Fibroblast of villous mesenchyme (primary cell): Measurements from ENCODE around the gene RRAGC. TPM values are rescaled to one million over a fixed set of nuclear protein-coding genes. Genes with fewer than 3 reads are reported as not detected.

Experiments used
- DNase-seq: peaks from one replicate; pipeline ENCODE4 v3.0.0-alpha.2; 2010; ENCODE audit warnings: low read depth
- H3K4me3 ChIP-seq: 2 replicates; pipeline ENCODE4 v1.5.1; 2011; ENCODE audit warnings: low read depth, mild to moderate bottlenecking, low read length
- total RNA-seq: library from RNA; depleted of rRNA; stranded (reverse); fragments of >200 nt; gene quantifications from 2 replicates; pipeline ENCODE4 v1.2.3, GENCODE V29; 2012
- TF ChIP-seq, protein P1 (sequence below): IDR thresholded peaks from 2 replicates; pipeline ENCODE4 v1.5.1; 2012; ENCODE audit warnings: low read depth, mild to moderate bottlenecking, low read length; ENCODE audit not compliant: insufficient read depth

The RRAGC gene
- total RNA-seq, 1 donor, result 21.2 TPM

DNA sequence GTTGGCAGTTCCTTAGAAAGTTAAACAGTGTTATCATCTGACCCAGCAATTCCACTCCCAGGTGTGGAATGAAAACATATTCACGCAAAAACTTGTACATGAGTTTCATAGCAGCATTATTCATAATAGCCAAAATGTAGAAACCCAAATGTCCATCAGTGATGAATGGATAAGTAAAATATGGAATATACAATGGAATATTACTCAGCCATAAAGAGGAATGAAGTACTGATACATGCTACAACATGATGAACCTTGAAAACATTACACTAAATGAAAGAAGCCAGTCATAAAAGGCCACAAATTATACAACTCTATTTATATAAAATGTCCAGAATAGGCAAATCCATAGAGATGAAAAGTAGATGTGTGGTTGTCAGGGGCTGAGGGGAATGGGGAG lies 53.5 kb downstream of the RRAGC start:
- no peak for DNase-seq
- TF ChIP-seq, protein P1, sequence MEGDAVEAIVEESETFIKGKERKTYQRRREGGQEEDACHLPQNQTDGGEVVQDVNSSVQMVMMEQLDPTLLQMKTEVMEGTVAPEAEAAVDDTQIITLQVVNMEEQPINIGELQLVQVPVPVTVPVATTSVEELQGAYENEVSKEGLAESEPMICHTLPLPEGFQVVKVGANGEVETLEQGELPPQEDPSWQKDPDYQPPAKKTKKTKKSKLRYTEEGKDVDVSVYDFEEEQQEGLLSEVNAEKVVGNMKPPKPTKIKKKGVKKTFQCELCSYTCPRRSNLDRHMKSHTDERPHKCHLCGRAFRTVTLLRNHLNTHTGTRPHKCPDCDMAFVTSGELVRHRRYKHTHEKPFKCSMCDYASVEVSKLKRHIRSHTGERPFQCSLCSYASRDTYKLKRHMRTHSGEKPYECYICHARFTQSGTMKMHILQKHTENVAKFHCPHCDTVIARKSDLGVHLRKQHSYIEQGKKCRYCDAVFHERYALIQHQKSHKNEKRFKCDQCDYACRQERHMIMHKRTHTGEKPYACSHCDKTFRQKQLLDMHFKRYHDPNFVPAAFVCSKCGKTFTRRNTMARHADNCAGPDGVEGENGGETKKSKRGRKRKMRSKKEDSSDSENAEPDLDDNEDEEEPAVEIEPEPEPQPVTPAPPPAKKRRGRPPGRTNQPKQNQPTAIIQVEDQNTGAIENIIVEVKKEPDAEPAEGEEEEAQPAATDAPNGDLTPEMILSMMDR, result no peak
- no peak overlapping the region for H3K4me3 ChIP-seq

DNA sequence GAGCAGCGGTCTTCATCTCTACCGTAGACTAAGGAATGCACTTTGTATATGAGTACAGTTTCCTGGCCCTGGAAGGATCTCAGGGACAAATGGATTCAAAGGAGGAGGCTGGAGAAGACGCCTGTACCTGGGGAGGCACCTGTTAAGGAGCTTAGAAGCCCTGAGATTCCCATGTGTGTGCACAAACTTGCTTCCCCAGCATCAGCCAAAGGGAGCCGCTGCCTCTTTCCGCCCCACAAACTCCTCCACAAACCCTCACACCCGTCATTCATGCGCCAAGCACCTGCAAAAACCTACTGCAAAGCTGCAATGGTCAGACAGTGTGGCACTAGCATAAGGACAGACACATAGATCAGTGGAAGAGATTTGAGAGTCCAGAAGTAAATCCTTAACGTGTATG lies 54.5 kb downstream of the RRAGC start:
- no peak overlapping the region for H3K4me3 ChIP-seq
- TF ChIP-seq, protein P1, result no peak
- DNase-seq, result no peak

DNA sequence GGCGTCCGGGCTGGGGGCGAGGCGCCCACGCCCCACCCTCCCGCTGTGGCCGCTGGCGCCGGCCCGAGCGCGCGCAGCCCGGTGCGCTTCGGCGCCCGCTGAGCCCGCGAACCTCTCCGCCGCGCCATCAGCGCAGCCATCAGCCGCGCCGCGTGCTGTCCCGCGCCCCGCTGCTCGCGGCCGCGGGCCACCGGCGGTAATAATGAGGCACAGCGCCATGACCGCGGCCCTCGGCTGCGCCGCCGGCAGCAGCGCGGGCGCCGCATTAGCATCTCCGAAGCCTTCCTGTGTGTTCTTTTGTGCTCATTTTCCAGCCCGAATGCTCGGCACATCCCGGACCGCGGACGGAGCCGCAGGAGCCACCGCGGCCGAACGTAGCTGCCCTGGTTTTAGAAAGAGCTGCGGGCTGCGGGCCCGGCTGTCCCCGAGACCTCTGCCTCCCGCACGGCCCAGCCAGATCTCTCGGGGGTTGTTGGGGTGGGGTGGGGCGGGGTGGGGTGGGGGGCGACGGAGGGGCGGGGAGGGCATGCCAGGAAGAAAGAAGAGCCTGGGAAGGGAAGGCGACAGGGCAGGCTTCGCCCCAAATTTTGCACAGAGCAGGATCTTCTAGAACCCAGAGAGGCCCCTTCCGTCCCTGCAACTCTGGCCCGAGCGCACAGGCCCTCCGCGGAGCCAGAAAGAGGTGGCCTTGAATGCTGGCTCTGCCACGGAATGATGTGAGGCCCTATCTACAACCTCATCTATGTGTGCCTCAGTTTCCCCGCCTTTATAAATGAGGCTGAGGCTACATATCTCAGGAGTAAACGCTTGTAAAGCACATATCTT lies 55.3 kb downstream of the RRAGC start:
- DNase-seq, result no peak
- TF ChIP-seq, protein P1, result no peak
- peak overlapping the region; percentile 51 for H3K4me3 ChIP-seq

DNA sequence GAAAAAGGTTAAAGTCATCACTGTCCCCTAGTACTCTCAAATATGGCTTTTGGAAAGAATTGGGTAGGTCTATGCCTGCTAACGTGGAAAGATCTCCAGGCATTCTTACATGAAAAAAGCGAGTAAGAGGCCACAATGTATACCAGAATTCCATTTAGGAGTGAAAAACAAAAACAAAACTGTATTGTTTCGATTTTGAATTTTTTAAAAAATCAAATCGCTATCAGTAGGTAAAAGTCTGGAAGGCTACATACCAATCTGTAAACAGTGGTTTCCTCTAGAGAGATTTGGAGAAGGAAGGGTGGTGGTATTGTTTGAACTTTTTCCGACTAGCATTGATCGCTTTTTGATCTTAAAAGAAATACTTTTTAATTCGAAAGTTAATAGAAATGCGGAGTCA lies 55.9 kb downstream of the RRAGC start:
- TF ChIP-seq, protein P1, result no peak
- DNase-seq, result no peak
- peak overlapping the region; percentile 51 for H3K4me3 ChIP-seq

DNA sequence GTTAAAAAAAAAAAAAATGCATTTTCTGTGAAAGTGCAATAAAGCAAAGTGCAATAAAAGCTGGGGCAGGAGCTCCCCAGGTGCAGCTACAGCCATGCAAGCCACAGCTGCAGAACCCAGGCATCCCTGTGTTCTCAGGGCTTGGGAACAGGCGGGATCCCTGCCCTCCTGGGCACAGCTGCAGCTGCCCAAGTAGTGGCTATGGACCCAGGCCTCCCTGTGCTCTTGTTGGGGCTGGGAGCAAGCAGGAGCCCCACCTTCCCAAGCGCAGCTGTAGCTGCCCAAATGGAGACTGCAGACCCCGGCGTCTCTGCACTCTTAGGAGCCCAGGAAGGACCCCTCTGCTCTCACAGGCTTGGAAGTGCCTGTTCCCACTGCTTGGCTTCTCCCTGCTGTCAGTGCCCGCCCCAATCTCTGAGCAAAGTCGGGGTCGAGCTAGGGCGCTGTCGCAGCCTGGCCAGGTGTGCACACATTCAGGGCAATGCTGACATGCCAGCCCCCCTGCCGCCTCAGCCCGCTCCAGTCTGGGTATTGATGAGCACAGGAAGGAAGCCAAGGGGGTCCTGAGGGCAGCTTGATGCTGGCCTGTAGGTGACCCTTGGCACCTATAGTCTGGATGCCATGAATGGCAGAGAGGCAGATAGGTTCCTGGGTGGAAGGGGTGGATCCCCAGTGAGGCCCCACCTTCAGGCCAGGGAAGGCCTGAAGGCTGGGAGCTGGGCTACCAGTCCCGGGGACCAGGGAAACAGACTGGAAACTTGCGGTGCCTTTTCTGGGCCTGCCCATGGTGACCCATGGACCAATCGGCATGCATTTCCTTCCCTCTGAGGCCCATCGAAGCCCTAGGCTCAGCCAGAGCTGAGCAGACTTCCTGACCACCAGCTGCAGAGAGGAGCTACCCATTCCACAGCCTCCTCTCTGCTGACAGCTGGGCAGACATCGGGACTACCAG lies 58.6 kb downstream of the RRAGC start:
- TF ChIP-seq, protein P1, result no peak
- H3K4me3 ChIP-seq, result no peak overlapping the region
- no peak for DNase-seq

DNA sequence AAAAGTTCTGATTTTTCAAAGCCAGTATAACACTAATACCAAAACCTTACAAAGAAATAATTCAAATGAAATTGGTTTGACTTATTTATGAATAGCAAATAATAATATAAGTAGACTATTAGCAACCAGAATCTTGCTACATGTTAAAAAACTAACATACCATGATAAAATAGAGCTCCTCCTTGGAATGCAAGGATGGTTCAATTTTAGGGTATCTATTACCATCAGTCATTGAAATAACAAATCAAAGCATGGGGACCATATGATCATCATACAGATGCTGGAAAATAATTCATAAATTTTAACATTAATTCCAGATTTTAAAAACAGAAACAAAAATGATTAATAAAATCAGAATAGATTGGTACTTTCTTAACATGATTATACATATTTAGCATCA lies 66.3 kb downstream of the RRAGC start:
- no peak overlapping the region for H3K4me3 ChIP-seq
- DNase-seq, result no peak
- TF ChIP-seq, protein P1, result no peak
